Stomach (tissue), 9 donors: ENCODE data around the gene ERC1. TPM values are rescaled to one million over a fixed set of nuclear protein-coding genes. Genes with fewer than 3 reads are reported as not detected.
A peak's percentile ranks its signal among the peaks of the same experiment; 100 is the strongest.

Source experiments
- DNase-seq, 2 donors: peaks; one replicate each; pipeline versions ENCODE4 v3.0.0 to v3.0.0-alpha.2; 2013 to 2019
- H3K27ac ChIP-seq, 5 donors: fragments of 200-600 bp in 4 of 5; sonication (generic) in 4 of 5; one replicate each; pipeline ENCODE4 v1.5.1; 2013 to 2019; ENCODE audit warnings: mild to moderate bottlenecking in 1 of 5, moderate library complexity in 1 of 5
- H3K27me3 ChIP-seq, 3 donors: fragments of 200-600 bp; sonication (generic); one replicate each; pipeline ENCODE4 v1.5.1; 2017 to 2019; ENCODE audit warnings: mixed run types in 1 of 3
- H3K36me3 ChIP-seq, 4 donors: fragments of 200-600 bp; sonication (generic); 1 replicate in 3 of 4; 2 replicates in 1 of 4; pipeline ENCODE4 v1.5.1; 2016 to 2019
- H3K4me1 ChIP-seq, 4 donors: fragments of 200-600 bp; sonication (generic); one replicate each; pipeline ENCODE4 v1.5.1; 2016 to 2019
- H3K4me3 ChIP-seq, 4 donors: fragments of 200-600 bp; sonication (generic) in 3 of 4; one replicate each; pipeline ENCODE4 v1.5.1; 2016 to 2019; ENCODE audit warnings: mild to moderate bottlenecking in 1 of 4
- H3K9me3 ChIP-seq, 4 donors: fragments of 200-600 bp; sonication (generic); one replicate each; pipeline ENCODE4 v1.5.1; 2016 to 2019
- CTCF ChIP-seq, 7 experiments: fragments of 450-650 bp in 4 of 7; fragments of 200-600 bp in 3 of 7; sonication (generic) in 3 of 7; IDR thresholded peaks; one replicate each; pipeline ENCODE4 v1.5.1; 2016 to 2019; ENCODE audit warnings: antibody characterized with exemption in 7 of 7, control low read depth in 2 of 7, mild to moderate bottlenecking in 1 of 7
- EP300 ChIP-seq: sonication (generic); formaldehyde crosslinking; IDR thresholded peaks from one replicate; pipeline ENCODE4 v1.6.1; 2017; ENCODE audit warnings: antibody characterized with exemption
- POLR2A ChIP-seq, 4 donors: fragments of 450-650 bp; IDR thresholded peaks; one replicate each; pipeline ENCODE4 v1.6.1; 2016; ENCODE audit warnings: antibody characterized with exemption in 4 of 4, control low read depth in 2 of 4, mild to moderate bottlenecking in 1 of 4, moderate library complexity in 1 of 4
- POLR2AphosphoS5 ChIP-seq, 3 donors: sonication (generic); formaldehyde crosslinking; IDR thresholded peaks; one replicate each; pipeline ENCODE4 v1.6.1; 2016; ENCODE audit warnings: antibody characterized with exemption in 3 of 3
- WGBS, 5 donors: extraction: QIAGEN DNeasy Blood & Tissue Kit in 3 of 5; methylation state at CpG; one replicate each; pipeline versions ENCODE4 v1.1.5 to v1.1.7; 2013 to 2018; 5-methylcytosine and 5-hydroxymethylcytosine counted together
- intact Hi-C: fragments of 100-400 bp; cut with DNase I; formaldehyde crosslinking; loops from one replicate; pipeline ENCODE4 v1.15.1; 2023; ENCODE audit warnings: low total_unique reads
- polyA plus RNA-seq, 3 donors: library from polyadenylated mRNA; stranded (reverse); fragments of 200-250 nt; gene quantifications; one replicate each; pipeline ENCODE4 v1.2.3, GENCODE V29; 2013
- total RNA-seq, 5 donors: library from RNA; depleted of rRNA; stranded (reverse); fragments of >200 nt; gene quantifications; one replicate each; pipeline versions ENCODE4 v1.1.0 to v1.2.3, GENCODE V29; 2014 to 2016
- donor health status: healthy with polysubstance abuse.
- donor health status: Bipolar disorder and iron deficiency.
- donor health status: healthy.

The ERC1 gene
- total and polyA plus RNA-seq, 8 donors = 3.8 to 69.4 (median 51.6) TPM

- Histone ChIP-seq H3K4me1 (peaks cover 0 to 14% (median 1%) of the 10 kb centered on the region in 4 donors), H3K9me3 (no peaks in the 10 kb centered on the region), H3K27ac (no peak overlapping the region), H3K27me3 (no peaks in the 10 kb centered on the region), H3K4me3 (no peak overlapping the region), H3K36me3 (peaks cover 0 to 22% (median 8%) of the 10 kb centered on the region in 4 donors)
- intact Hi-C loops = no loop called here
- DNase-seq = peak in 1 of 2 donors; percentile 17
- no peak for TF ChIP-seq EP300
- no peak for TF ChIP-seq CTCF (IDR thresholded peaks at IDR 0.05)
- TF ChIP-seq POLR2AphosphoS5 (IDR thresholded peaks at IDR 0.05) = no peak
- no peak for TF ChIP-seq POLR2A (IDR thresholded peaks at IDR 0.05)
- WGBS, 5 donors = 54 to 66% (median 59%) methylated on average over 7 of the region's 7 CpGs
Measured at GRCh38 chr12:1289371-1290155, 298.5 kb downstream of the ERC1 start.

GRCh38 chr12:1290716-1291115, 299.7 kb downstream of the ERC1 start:
- H3K4me1 ChIP-seq = peaks cover 0 to 14% (median 0%) of the 10 kb centered on the region in 4 donors
- no peak for DNase-seq
- no peak for TF ChIP-seq CTCF (IDR thresholded peaks at IDR 0.05)
- TF ChIP-seq EP300 = no peak
- no peak for TF ChIP-seq POLR2AphosphoS5 (IDR thresholded peaks at IDR 0.05)
- no peak for TF ChIP-seq POLR2A (IDR thresholded peaks at IDR 0.05)
- WGBS, 5 donors = 84 to 95% (median 89%) methylated on average over 3 of the region's 3 CpGs
- no peaks in the 10 kb centered on the region for H3K9me3 ChIP-seq
- H3K4me3 ChIP-seq = no peak overlapping the region
- H3K27ac ChIP-seq = no peak overlapping the region
- H3K36me3 ChIP-seq = peaks cover 0 to 22% (median 10%) of the 10 kb centered on the region in 4 donors
- H3K27me3 ChIP-seq = no peaks in the 10 kb centered on the region
- intact Hi-C loops = no loop called here

- no peaks in the 10 kb centered on the region for H3K9me3 ChIP-seq
- no peaks in the 10 kb centered on the region for H3K27me3 ChIP-seq
- no peak overlapping the region for H3K4me3 ChIP-seq
- no peak overlapping the region for H3K27ac ChIP-seq
- H3K4me1 ChIP-seq = peaks cover 0 to 14% (median 0%) of the 10 kb centered on the region in 4 donors
- TF ChIP-seq EP300 (no peak), POLR2AphosphoS5 (IDR thresholded peaks at IDR 0.05) (no peak), POLR2A (IDR thresholded peaks at IDR 0.05) (no peak), CTCF (IDR thresholded peaks at IDR 0.05) (no peak)
- WGBS, 5 donors = 74 to 91% (median 83%) methylated on average over 8 of the region's 8 CpGs
- DNase-seq = peak in 1 of 2 donors; percentile 79
- peaks cover 0 to 22% (median 10%) of the 10 kb centered on the region in 4 donors for H3K36me3 ChIP-seq
- intact Hi-C loops = no loop called here
Measured at GRCh38 chr12:1291601-1292332, 300.7 kb downstream of the ERC1 start.

DNA sequence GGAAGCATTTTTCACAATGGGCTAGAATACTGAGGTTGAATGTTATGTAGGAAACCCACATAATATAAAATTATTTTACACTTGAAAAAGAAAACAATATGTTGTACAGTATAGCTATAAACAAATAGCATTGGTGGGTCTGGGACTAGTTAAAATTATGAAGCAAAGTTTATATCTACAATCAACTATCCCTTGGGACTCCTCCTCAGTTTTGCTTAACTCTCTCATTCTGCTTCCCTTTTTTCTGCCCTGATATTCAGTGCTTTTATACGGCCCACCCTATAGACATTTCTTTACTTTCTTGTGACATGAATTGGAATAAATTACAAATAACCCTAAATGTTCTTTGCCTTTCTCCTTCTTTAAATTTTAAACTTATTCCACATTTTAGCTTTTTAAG, 302.9 kb downstream of the ERC1 start:
- Histone ChIP-seq H3K9me3 (no peaks in the 10 kb centered on the region), H3K36me3 (peaks cover 0 to 22% (median 10%) of the 10 kb centered on the region in 4 donors), H3K4me3 (no peak overlapping the region), H3K27ac (no peak overlapping the region), H3K27me3 (no peaks in the 10 kb centered on the region), H3K4me1 (peaks cover 0 to 14% (median 0%) of the 10 kb centered on the region in 4 donors)
- no peak for TF ChIP-seq EP300
- DNase-seq = no peak
- WGBS, 5 donors = 76 to 94% (median 85%) methylated on average over 1 of the region's 1 CpG
- intact Hi-C loops = no loop called here
